Retinal pigment epithelial cell (primary cell): ENCODE measurements around the gene POM121C.
"Not testable (repeated sequence)": the region's sequence is repeated elsewhere in the genome, so short reads cannot be mapped to it uniquely, and the experiment has no call there.

Experiments
- DNase-seq: peaks from one replicate; pipeline ENCODE4 v3.0.0-alpha.2; 2010; ENCODE audit warnings: low read depth
- H3K4me3 ChIP-seq: 2 replicates; pipeline ENCODE4 v1.5.1; 2011; ENCODE audit warnings: mild to moderate bottlenecking, low read length, control low read depth, moderate library complexity

POM121C gene

GRCh38 chr7:75414204-75414603 lies 71.9 kb downstream of the POM121C start:
- DNase-seq, H3K4me3 ChIP-seq: not testable (repeated sequence)

GRCh38 chr7:75410823-75411173 lies 75.3 kb downstream of the POM121C start:
- not testable (repeated sequence) for DNase-seq, H3K4me3 ChIP-seq

DNA sequence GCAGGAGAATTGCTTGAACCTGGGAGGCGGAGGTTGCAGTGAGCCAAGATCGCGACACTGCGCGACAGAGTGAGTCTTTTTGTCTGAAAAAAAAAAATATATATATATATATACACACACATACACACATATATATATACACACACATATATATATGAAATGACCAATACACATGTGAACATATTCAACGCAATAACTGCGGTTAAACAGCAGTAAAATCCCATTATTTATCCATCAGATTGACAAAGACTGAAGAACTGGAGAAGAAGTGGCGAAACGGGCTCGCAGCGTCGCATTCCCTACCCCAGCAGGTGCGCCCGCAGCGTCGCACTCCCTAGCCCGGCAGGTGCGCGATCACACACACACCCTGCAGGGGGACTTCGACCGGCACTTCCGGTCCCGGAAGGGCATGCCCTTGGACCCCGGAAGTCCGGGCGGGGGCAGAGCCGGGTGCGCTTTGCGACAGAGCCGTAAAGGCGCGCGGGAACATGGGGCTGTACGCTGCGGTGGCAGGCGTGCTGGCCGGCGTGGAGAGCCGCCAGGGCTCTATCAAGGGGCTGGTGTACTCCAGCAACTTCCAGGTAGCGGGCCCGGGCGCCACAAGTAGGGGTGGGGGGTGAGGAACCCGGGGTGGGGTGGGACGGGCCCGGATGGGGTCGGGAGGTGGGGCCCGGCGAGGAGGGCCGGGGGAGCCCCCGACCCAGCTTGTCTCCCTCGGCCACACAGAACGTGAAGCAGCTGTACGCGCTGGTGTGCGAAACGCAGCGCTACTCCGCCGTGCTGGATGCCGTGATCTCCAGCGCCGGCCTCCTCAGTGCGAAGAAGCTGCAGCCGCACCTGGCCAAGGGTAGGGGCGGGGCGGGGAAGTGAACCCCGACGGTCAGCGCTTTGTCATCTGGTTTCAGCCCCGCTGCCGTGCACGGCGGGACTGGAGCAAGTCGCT lies 75.9 kb downstream of the POM121C start:
- peak overlapping the region; percentile 25 for H3K4me3 ChIP-seq
- not testable (repeated sequence) for DNase-seq

- not testable (repeated sequence) for H3K4me3 ChIP-seq, DNase-seq
Measured at GRCh38 chr7:75404663-75405062, 81.4 kb downstream of the POM121C start.

DNA sequence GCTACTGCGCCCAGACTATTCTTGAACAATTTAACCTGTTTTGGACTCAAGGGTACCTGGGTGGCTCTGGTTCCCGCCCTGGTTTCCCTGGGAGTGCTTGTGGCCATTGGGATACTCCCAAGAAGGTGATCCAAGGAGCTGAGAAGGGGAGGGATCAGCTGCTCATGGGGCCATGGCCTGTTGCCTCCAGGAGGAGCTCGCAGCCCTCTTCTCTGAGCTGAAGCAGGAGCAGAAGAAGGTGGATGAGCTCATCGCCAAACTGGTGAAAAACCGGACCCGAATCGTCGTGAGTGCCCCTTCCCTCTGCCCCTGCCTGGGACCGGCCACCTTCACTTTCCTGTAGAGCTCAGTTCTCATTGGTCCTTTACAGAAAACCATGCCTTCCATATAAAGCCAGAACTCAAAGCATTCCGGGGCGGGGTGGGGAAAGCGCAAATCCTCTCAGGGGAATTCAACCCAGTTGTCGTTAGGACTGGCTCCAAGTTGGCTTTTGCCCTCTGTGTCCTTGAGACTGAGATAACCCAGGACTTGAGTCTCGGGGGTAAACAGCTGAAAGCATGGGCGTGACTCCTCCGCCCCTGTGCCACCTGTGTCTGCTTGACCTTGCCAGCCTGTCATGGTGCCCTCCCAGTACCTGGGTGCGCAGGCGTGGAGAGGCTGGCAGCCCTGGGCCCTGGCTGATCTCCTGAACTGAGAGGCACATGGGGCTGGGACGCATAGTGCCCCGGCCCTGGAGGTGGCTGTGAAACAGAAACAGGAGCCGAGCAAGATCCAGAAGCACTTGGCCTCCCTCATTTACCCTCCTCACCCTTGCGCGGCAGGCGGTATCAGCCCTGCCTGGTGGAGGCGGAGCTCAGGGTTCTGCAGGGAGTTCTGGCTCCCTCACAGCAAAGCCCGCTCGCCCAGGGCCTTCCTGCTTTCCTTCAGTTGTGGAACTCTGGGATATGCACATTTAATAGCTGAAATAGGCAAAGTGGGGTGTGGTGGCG lies 82.3 kb downstream of the POM121C start:
- not testable (repeated sequence) for H3K4me3 ChIP-seq, DNase-seq

DNA sequence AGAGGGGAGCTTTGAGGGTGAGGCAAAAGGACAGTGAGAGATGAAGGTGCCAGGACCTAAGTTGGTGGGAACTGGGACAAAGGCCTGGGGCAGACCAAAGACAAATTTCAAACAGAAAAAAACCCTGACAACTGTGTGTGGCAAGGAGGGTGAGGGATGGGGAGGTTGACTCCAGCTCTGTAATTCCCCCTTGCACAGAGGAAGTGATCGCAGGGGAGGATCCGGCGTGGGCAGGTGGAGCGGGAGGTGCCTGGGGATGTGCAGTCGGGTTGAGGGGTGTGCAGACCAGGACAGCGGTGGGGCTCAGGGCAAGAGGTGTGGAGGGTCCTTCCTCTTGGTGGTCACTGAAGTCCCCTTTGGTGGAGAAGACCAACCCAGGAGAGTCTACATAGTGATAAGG lies 85.5 kb downstream of the POM121C start:
- not testable (repeated sequence) for H3K4me3 ChIP-seq, DNase-seq

DNA sequence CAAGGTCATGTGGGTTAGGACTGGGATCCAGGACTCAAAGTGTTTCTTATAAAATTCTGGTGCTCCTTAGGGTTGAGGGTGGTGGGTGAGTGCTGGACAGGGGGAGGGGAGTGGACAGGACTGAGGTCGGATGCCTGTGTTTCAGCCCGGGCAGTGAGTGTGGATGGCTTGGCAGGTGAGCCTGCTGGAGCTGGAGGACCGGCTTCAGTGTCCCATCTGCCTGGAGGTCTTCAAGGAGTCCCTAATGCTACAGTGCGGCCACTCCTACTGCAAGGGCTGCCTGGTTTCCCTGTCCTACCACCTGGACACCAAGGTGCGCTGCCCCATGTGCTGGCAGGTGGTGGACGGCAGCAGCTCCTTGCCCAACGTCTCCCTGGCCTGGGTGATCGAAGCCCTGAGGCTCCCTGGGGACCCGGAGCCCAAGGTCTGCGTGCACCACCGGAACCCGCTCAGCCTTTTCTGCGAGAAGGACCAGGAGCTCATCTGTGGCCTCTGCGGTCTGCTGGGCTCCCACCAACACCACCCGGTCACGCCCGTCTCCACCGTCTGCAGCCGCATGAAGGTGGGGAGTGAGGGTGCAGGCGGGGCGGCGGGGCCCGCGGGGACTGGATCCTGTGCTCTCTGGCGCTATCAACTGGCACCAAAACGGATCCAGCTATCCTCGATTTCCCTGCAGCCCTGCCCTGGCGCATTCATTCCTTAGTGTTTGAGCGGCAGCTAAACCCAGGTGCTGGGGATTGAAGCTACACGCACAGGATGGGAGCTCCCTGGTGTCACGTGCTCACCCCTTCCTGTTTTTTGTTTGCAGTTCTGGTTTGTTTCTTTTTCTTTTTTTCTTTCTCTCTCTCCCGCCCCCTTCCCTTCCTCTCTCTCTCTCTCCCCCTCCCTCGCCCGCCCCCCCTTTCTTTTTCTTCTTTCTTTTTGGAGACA lies 87.1 kb downstream of the POM121C start:
- not testable (repeated sequence) for H3K4me3 ChIP-seq, DNase-seq

DNA sequence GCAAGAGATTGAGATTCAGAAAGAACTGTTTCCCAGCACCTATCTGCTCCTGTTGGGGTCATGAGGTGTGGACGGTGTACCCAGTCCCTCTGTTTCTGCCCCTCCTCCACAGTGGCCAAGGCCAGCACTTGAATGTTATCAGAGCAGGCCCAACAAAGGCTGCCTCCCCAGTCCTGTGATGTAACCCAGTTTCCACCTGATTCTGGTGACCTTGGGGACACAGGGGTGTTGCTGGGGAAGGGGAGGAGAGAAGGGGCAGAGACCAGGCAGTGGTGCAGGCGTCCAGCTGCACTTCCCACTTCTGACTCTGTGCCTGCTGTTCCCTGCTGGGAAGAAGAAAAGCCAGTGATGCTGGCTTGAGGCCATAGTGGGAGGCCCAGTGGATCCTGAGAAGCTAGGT lies 88.2 kb downstream of the POM121C start:
- DNase-seq, H3K4me3 ChIP-seq: not testable (repeated sequence)

DNA sequence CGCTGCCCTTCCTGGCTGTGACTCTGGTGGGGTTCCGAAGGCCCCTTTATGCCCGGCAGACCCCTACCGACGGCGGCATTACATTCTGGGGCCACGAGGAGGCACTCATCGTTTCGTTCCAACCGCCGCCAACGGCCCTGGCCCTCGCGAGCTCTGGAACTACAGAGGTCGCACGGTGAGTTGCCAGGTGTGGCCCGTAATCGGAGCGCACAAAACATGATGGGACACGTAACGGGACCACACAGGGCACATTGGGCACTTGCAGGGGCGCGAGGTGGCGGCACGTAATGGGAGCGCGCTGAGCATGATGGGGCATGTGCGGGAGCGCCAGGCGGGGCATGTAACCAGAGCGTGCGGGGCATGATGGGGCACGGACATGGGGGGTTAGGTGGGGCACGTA lies 90.8 kb downstream of the POM121C start, which contains the start of gene TRIM73:
TSS of gene TRIM73 (plus strand) at position 301 of the 400 bp plus-strand sequence. CDS start 3,305 bp downstream, outside the sequence.
- DNase-seq, H3K4me3 ChIP-seq: not testable (repeated sequence)

GRCh38 chr7:75393194-75393593 lies 92.9 kb downstream of the POM121C start:
- not testable (repeated sequence) for H3K4me3 ChIP-seq

GRCh38 chr7:75374519-75375317 lies 111.4 kb downstream of the POM121C start:
- DNase-seq, H3K4me3 ChIP-seq: not testable (repeated sequence)

More at GRCh38 chr7:75393194-75393593, 92.9 kb downstream of the POM121C start:
- DNase-seq = not testable (repeated sequence)

DNA sequence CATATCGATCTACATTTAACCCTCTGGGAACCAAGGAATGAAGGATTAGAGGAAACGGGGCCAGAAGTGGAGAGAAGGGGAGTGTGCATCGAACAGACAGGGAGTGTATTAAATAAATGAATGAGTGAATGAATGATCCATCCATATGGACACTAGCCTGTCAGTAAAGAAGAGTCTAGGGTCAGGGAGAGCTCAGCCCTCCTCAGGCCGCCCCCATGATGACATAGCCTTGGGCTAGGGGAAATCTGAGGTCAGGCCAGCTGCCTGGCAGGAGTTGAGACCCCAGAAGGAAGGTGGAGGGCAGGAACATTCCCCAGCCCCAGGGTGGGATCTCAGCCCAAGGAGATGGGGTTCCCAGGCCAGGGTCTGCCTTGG lies 112.0 kb downstream of the POM121C start:
- H3K4me3 ChIP-seq, DNase-seq: not testable (repeated sequence)

DNA sequence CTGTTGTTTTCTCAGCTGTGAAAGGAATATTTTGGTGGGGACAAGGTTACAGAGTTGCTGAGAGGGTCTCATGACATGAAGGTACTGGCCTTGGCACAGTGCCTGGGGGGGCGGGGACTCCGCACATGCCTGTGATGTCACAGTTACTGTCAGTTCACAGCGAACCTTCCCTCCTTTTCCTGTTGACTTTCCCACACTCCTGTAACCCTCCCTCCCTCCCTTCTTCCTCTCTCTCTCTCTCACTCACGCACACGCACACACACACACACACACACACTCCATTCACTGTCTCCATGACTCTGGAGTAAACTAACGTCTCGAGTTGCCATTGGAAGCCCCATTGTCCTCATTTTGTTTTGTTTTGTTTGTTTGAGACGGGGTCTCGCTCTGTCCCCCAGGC lies 118.8 kb downstream of the POM121C start:
- DNase-seq, H3K4me3 ChIP-seq: not testable (repeated sequence)
